Activated T-helper 1 cell treated with anti-CD3 and anti-CD28 coated beads, Interleukin-12 subunit alpha, Interleukin-12 subunit beta, Interleukin-2, Interleukin-4 antibody, amounts not matched to agents 30 ng/mL and 10 ng/mL and 1 ng/mL, durations not matched to agents 14 hours and 24 hours and 36 hours (primary cell): Measurements from ENCODE around the gene ADGRV1. TPM values are rescaled to one million over a fixed set of nuclear protein-coding genes. Genes with fewer than 3 reads are reported as not detected.
"Not testable (repeated sequence)": the region's sequence is repeated elsewhere in the genome, so short reads cannot be mapped to it uniquely, and the experiment has no call there.

Experiments used
- DNase-seq: peaks from one replicate; pipeline ENCODE4 v3.0.0; 2021; ENCODE audit warnings: low spot score
- H3K27ac Mint-ChIP-seq: one replicate; pipeline ENCODE4 v1.8.0; 2021; ENCODE audit warnings: mild to moderate bottlenecking, mixed read lengths
- H3K27me3 Mint-ChIP-seq: one replicate; pipeline ENCODE4 v1.8.0; 2022; ENCODE audit warnings: mild to moderate bottlenecking, moderate library complexity, mixed read lengths; ENCODE audit not compliant: insufficient read depth
- H3K36me3 Mint-ChIP-seq: one replicate; pipeline ENCODE4 v1.8.0; 2021; ENCODE audit warnings: low read depth, mixed read lengths
- H3K4me1 Mint-ChIP-seq: one replicate; pipeline ENCODE4 v1.8.0; 2021; ENCODE audit warnings: low read depth, mixed read lengths
- H3K4me3 Mint-ChIP-seq: one replicate; pipeline ENCODE4 v1.8.0; 2021; ENCODE audit warnings: mild to moderate bottlenecking, moderate library complexity, mixed read lengths
- H3K9me3 Mint-ChIP-seq: one replicate; pipeline ENCODE4 v1.8.0; 2021; ENCODE audit warnings: mixed read lengths
- intact Hi-C: fragments of 100-400 bp; cut with micrococcal nuclease; formaldehyde crosslinking; loops from one replicate; pipeline ENCODE4 v1.15.1; 2024
- total RNA-seq: library from RNA; stranded (reverse); gene quantifications from 2 replicates; pipeline ENCODE4 v1.2.3, GENCODE V29; 2022

ADGRV1 gene
- total RNA-seq, 1 donor from 2014 or later = 0.05 TPM

DNA sequence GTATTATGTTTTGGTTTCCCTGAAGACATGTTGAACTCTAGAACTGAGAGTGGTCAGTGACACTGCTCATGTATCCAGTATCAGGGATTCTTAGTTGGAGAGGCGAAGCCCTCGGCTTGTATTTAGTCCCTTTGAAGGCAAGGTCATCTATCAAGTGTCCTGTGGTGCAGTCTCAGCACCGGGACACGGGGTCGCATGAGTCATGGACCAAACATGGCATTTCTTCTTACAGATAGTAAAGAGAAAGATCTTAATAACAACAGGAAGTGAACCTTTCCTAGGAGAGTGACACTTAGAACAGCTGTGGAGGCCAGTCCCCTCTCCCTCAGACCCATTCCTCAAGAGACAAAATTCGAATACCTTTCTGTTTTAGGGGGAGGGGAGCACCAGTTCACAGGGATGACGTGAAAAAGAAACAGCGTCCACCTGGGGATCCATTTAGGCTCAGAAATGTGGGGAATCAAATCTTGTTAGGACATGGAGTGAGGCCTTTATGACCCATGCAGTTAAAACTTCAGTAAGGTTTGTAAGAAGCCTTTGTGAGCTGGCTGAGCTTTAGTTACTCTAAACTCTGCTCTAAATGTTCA is 86.5 kb downstream of the ADGRV1 start:
- Mint-ChIP-seq H3K9me3 (no peaks in the 10 kb centered on the region), H3K4me1 (no peaks in the 10 kb centered on the region), H3K27ac (no peak overlapping the region), H3K27me3 (no peaks in the 10 kb centered on the region), H3K4me3 (no peak overlapping the region), H3K36me3 (no peaks in the 10 kb centered on the region)
- DNase-seq = no peak
- intact Hi-C loops = no loop called here

GRCh38 chr5:90650767-90651166 is 92.2 kb downstream of the ADGRV1 start:
- Mint-ChIP-seq H3K4me1 (no peaks in the 10 kb centered on the region), H3K36me3 (no peaks in the 10 kb centered on the region), H3K27me3 (no peaks in the 10 kb centered on the region), H3K27ac (no peak overlapping the region), H3K4me3 (no peak overlapping the region), H3K9me3 (no peaks in the 10 kb centered on the region)
- intact Hi-C loops = no loop called here
- DNase-seq = no peak

GRCh38 chr5:90654215-90654614 is 95.6 kb downstream of the ADGRV1 start:
- no peaks in the 10 kb centered on the region for H3K27me3 Mint-ChIP-seq
- no peaks in the 10 kb centered on the region for H3K4me1 Mint-ChIP-seq
- no peaks in the 10 kb centered on the region for H3K36me3 Mint-ChIP-seq
- no peak overlapping the region for H3K4me3 Mint-ChIP-seq
- no peak overlapping the region for H3K27ac Mint-ChIP-seq
- intact Hi-C loops = no loop called here
- H3K9me3 Mint-ChIP-seq = no peaks in the 10 kb centered on the region
- DNase-seq = no peak

- no peaks in the 10 kb centered on the region for H3K4me1 Mint-ChIP-seq
- H3K4me3 Mint-ChIP-seq = no peak overlapping the region
- intact Hi-C loops = no loop called here
- no peaks in the 10 kb centered on the region for H3K36me3 Mint-ChIP-seq
- H3K27me3 Mint-ChIP-seq = no peaks in the 10 kb centered on the region
- H3K9me3 Mint-ChIP-seq = no peaks in the 10 kb centered on the region
- H3K27ac Mint-ChIP-seq = no peak overlapping the region
- DNase-seq = no peak
Measured at GRCh38 chr5:90655423-90655822, 96.8 kb downstream of the ADGRV1 start.

DNA sequence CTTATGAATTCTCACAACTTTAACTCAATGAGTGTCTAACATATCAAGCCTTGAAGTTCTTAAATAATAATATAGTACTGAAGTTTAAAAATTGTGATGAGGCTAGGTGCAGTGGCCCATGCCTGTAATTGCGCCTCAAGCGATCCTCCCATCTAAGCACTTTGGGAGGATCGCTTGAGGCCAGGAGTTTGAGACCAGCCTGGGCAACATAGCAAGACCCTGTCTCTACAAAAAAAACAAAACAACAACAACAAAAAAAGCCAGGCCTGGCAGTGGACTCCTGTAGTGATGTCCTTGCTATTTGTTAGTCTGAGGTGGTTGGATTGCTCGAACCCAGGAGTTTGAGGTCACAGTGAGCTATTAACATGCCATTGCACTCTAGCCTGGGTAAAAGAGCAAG is 98.4 kb downstream of the ADGRV1 start:
- Mint-ChIP-seq H3K36me3 (no peaks in the 10 kb centered on the region), H3K4me3 (no peak overlapping the region), H3K9me3 (no peaks in the 10 kb centered on the region), H3K27me3 (no peaks in the 10 kb centered on the region), H3K4me1 (no peaks in the 10 kb centered on the region), H3K27ac (no peak overlapping the region)
- no peak for DNase-seq
- intact Hi-C loops = no loop called here

- no peaks in the 10 kb centered on the region for H3K9me3 Mint-ChIP-seq
Measured at GRCh38 chr5:90657788-90658187, 99.2 kb downstream of the ADGRV1 start.

DNA sequence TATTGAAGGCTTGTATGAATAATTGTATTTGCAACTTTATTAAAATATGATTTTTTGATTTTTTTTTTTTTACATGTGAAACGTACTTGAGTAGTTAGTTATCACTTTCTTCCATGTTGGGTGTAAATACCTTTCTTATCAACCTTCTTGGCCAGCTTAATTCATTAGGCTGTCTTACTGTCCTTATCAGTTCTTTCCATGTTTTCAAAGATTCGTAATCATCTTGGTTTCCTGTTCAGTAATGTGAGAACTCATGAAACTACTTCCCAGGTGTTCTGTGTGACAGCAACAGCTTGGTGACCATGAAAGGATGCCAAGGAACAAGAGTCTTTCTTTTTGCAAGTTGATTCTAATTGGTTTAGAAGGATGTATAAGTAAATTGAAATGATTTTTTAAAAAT is 100.0 kb downstream of the ADGRV1 start:
- DNase-seq = no peak
- Mint-ChIP-seq H3K27ac (no peak overlapping the region), H3K4me1 (no peaks in the 10 kb centered on the region), H3K36me3 (no peaks in the 10 kb centered on the region), H3K4me3 (no peak overlapping the region), H3K9me3 (no peaks in the 10 kb centered on the region), H3K27me3 (no peaks in the 10 kb centered on the region)
- intact Hi-C loops = no loop called here

More at GRCh38 chr5:90657788-90658187, 99.2 kb downstream of the ADGRV1 start:
- H3K36me3 Mint-ChIP-seq = no peaks in the 10 kb centered on the region
- no peak for DNase-seq
- no peak overlapping the region for H3K4me3 Mint-ChIP-seq
- no peaks in the 10 kb centered on the region for H3K27me3 Mint-ChIP-seq
- intact Hi-C loops = no loop called here
- H3K27ac Mint-ChIP-seq = no peak overlapping the region
- no peaks in the 10 kb centered on the region for H3K4me1 Mint-ChIP-seq

DNA sequence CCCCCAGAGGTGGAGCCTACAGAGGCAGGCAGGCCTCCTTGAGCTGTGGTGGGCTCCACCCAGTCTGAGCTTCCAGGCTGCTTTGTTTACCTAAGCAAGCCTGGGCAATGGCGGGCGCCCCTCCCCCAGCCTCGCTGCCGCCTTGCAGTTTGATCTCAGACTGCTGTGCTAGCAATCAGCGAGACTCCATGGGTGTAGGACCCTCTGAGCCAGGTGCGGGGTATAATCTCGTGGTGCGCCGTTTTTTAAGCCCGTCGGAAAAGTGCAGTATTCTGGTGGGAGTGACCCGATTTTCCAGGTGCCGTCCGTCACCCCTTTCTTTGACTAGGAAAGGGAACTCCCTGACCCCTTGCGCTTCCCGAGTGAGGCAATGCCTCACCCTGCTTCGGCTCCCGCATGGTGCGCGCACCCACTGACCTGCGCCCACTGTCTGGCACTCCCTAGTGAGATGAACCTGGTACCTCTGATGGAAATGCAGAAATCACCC is 109.5 kb downstream of the ADGRV1 start:
- H3K27ac Mint-ChIP-seq, H3K4me1 Mint-ChIP-seq, H3K9me3 Mint-ChIP-seq, H3K27me3 Mint-ChIP-seq, H3K36me3 Mint-ChIP-seq, H3K4me3 Mint-ChIP-seq, DNase-seq, intact Hi-C loops: not testable (repeated sequence)

GRCh38 chr5:90675222-90675621 is 116.6 kb downstream of the ADGRV1 start:
- H3K36me3 Mint-ChIP-seq = no peaks in the 10 kb centered on the region
- no peak overlapping the region for H3K27ac Mint-ChIP-seq
- intact Hi-C loops = no loop called here
- H3K9me3 Mint-ChIP-seq = no peaks in the 10 kb centered on the region
- H3K4me1 Mint-ChIP-seq = no peaks in the 10 kb centered on the region
- DNase-seq = no peak
- no peaks in the 10 kb centered on the region for H3K27me3 Mint-ChIP-seq
- H3K4me3 Mint-ChIP-seq = no peak overlapping the region

DNA sequence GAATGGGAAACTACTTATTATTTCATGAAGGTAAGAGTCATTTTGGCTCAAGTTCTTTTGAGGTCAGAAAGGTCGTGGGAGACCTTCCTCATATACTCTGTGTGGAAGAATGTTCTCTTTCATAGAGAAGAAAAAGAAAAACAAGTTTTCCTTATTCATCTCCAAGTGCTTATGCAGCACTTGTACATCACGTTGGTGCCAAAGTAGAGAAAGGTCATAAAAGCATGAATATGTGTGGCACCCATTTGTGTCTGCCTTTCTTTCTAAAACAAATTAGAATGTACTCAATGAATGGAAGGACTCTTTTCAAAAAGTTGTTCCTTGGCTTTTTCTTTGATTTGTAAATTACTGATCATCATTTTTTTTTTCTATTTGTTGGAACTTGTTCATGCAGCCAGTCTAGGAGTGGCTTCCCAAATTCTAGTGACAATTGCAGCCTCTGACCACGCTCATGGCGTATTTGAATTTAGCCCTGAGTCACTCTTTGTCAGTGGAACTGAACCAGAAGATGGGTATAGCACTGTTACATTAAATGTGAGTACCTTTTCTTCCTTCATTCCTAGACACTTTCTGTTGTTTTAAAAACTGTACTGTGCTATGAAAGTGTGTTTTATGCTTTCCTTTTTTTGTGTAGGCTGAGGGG is 122.4 kb downstream of the ADGRV1 start:
- H3K27ac Mint-ChIP-seq = no peak overlapping the region
- no peaks in the 10 kb centered on the region for H3K9me3 Mint-ChIP-seq

DNA sequence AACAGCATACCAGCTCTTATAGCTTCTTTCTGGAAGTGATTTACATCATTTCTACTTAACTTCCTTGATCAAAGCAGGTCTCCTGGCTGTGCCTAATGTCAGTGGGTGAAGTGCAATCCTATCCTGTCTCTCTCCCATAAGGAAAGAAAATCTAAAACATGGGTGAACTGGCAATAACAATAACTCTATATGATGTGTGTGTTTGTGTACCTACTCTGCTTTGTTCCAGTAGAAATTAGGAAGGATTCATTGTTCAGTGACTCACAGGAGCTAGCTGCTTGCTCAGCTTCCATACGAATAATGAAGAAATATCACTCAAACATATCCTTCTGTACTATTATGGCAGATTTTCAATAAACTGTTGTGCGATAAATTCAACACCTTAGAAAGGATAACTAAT is 123.7 kb downstream of the ADGRV1 start:
- no peaks in the 10 kb centered on the region for H3K36me3 Mint-ChIP-seq
- H3K27ac Mint-ChIP-seq = no peak overlapping the region
- H3K4me3 Mint-ChIP-seq = no peak overlapping the region
- H3K27me3 Mint-ChIP-seq = peaks cover 2% of the 10 kb centered on the region
- H3K9me3 Mint-ChIP-seq = no peaks in the 10 kb centered on the region
- H3K4me1 Mint-ChIP-seq = no peaks in the 10 kb centered on the region
- DNase-seq = no peak
- intact Hi-C loops = no loop called here

More for the DNA sequence above, 122.4 kb downstream of the ADGRV1 start:
- Mint-ChIP-seq H3K4me1 (no peaks in the 10 kb centered on the region), H3K36me3 (no peaks in the 10 kb centered on the region), H3K27me3 (peaks cover 2% of the 10 kb centered on the region), H3K4me3 (no peak overlapping the region)
- no peak for DNase-seq
- intact Hi-C loops = no loop called here

- Mint-ChIP-seq H3K27ac (no peak overlapping the region), H3K4me3 (no peak overlapping the region), H3K4me1 (no peaks in the 10 kb centered on the region), H3K9me3 (no peaks in the 10 kb centered on the region), H3K36me3 (no peaks in the 10 kb centered on the region), H3K27me3 (peaks cover 2% of the 10 kb centered on the region)
- DNase-seq = no peak
- intact Hi-C loops = no loop called here
Measured at GRCh38 chr5:90685425-90686022, 126.9 kb downstream of the ADGRV1 start.

DNA sequence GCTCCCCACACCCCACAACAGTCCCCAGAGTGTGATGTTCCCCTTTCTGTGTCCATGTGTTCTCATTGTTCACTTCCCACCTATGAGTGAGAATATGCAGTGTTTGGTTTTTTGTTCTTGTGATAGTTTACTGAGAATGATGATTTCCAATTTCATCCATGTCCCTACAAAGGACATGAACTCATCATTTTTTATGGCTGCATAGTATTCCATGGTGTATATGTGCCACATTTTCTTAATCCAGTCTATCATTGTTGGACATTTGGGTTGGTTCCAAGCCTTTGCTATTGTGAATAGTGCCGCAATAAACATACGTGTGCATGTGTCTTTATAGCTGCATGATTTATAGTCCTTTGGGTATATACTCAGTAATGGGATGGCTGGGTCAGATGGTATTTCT is 127.8 kb downstream of the ADGRV1 start:
- intact Hi-C loops, H3K27ac Mint-ChIP-seq, H3K4me3 Mint-ChIP-seq, DNase-seq, H3K9me3 Mint-ChIP-seq, H3K36me3 Mint-ChIP-seq, H3K4me1 Mint-ChIP-seq, H3K27me3 Mint-ChIP-seq: not testable (repeated sequence)
